Measurements from ENCODE around the gene ABCA8.

DNA sequence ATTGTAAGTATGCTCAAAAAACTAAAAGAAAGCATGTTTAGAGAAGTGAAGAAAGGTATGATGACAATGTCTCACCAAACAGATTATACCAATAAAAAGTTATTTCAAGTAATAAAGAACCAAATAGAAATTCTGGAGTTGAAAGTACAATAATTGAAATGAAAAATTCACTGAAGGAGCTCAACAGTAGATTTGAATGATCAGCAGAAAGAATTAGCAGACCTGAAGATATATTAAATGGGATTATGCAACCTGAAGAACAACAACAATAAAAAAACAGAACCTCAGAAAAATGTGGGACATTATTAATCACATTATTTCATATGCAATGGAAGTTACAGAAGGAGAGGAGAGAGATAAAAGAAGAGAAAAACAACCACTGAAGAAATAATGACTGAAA is 57.6 kb downstream of the ABCA8 start:
- no peak for TF ChIP-seq FOXK2 (IDR thresholded peaks at IDR 0.05)
- TF ChIP-seq NFRKB (IDR thresholded peaks at IDR 0.05) = no peak
- no peak for TF ChIP-seq BHLHE40 (IDR thresholded peaks at IDR 0.05; ENCODE audit: borderline replicate concordance)
- TF ChIP-seq SUZ12 (IDR thresholded peaks at IDR 0.05) = no peak
- no peak for TF ChIP-seq ARNT (IDR thresholded peaks at IDR 0.05)

Data from HEK293T (cell line).